HepG2 (cell line): ENCODE measurements around the gene SLC1A2. TPM values are rescaled to one million over a fixed set of nuclear protein-coding genes. Genes with fewer than 3 reads are reported as not detected.

Experiments used
- ATAC-seq: fragments of 200-7000 bp; cut with Tn5 transposase; 3 replicates; pipeline ENCODE4 v1.9.1; 2020; ENCODE audit warnings: mild to moderate bottlenecking, moderate library complexity
- BruUV-seq: library from RNA; stranded (reverse); fragments of 400-500 nt; replicated peaks from 2 replicates; lab custom pipeline; 2021; lab: Mats Ljungman, UMichigan
- CTCF ChIA-PET: fragments of 300-600 bp; formaldehyde crosslinking; extraction: SDS; loops from one replicate; lab custom pipeline; 2021; ENCODE audit warnings: low total read pairs, inconsistent platforms, low intra/inter-chr PET ratio; lab: Yijun Ruan, JAX
- POLR2A ChIA-PET: fragments of 350-600 bp; sonication (Branson Sonifier 250); formaldehyde crosslinking; loops from one replicate; lab custom pipeline; 2020; ENCODE audit warnings: antibody characterized with exemption, inconsistent platforms; lab: Yijun Ruan, JAX
- DNase-seq: peaks from one replicate; pipeline ENCODE4 v3.0.0-alpha.2; 2015; ENCODE audit warnings: low spot score
- FAIRE-seq: peaks from 3 replicates; lab custom pipeline; 2011; peaks lifted over from hg19 to GRCh38; lab: Jason Lieb, UNC
- H2AFZ ChIP-seq: one replicate; pipeline ENCODE4 v1.6.1; 2011; ENCODE audit warnings: low read length, inconsistent platforms
- H3K27ac ChIP-seq: fragments of 300-600 bp; 3 replicates; pipeline ENCODE4 v1.8.0; 2011; ENCODE audit warnings: mixed run types, mild to moderate bottlenecking, mixed read lengths, low read length, inconsistent platforms; ENCODE audit not compliant: insufficient read depth; ENCODE audit errors: extremely low read length
- H3K27me3 ChIP-seq, 2 experiments: fragments of 200-600 bp in 1 of 2; 2 replicates in 1 of 2; 3 replicates in 1 of 2; pipeline versions ENCODE4 v1.6.0 to v1.8.0; 2011; ENCODE audit warnings: low read length in 2 of 2, mild to moderate bottlenecking in 2 of 2, moderate library complexity in 2 of 2, inconsistent platforms in 1 of 2; ENCODE audit not compliant: insufficient read depth in 2 of 2, control insufficient read depth in 1 of 2
- H3K36me3 ChIP-seq, 2 experiments: fragments of 200-600 bp in 1 of 2; replicated peaks in 1 of 2; 2 replicates in 1 of 2; 3 replicates in 1 of 2; pipeline versions ENCODE4 v1.5.1 to v1.8.0; 2011; ENCODE audit warnings: low read length in 2 of 2, inconsistent platforms in 1 of 2; ENCODE audit not compliant: insufficient read depth in 2 of 2, control insufficient read depth in 1 of 2
- H3K4me1 ChIP-seq: 2 replicates; pipeline ENCODE4 v1.5.1; 2012; ENCODE audit warnings: low read length, inconsistent platforms; ENCODE audit not compliant: insufficient read depth
- H3K4me2 ChIP-seq: 2 replicates; pipeline ENCODE4 v1.6.0; 2011; ENCODE audit warnings: low read depth, low read length, inconsistent platforms
- H3K4me3 ChIP-seq, 3 experiments: fragments of 200-600 bp in 1 of 3; sonication (generic), shearing (Covaris generic) in 1 of 3; replicated peaks in 1 of 3; 2 replicates each; pipeline ENCODE4 v1.5.1; 2011 to 2016; ENCODE audit warnings: low read length in 3 of 3, inconsistent platforms in 2 of 3, low read depth in 2 of 3, mild to moderate bottlenecking in 2 of 3, control low read depth in 1 of 3, mixed read lengths in 1 of 3; ENCODE audit not compliant: insufficient read depth in 1 of 3
- H3K79me2 ChIP-seq: one replicate; pipeline ENCODE4 v1.6.1; 2011; ENCODE audit warnings: low read length, inconsistent platforms; ENCODE audit not compliant: insufficient read depth
- H3K9ac ChIP-seq: 2 replicates; pipeline ENCODE4 v1.6.0; 2011; ENCODE audit warnings: mild to moderate bottlenecking, low read depth, low read length, inconsistent platforms; ENCODE audit not compliant: insufficient read depth
- H3K9me3 ChIP-seq: 2 replicates; pipeline ENCODE4 v1.5.1; 2012; ENCODE audit warnings: mild to moderate bottlenecking, low read length
- H4K20me1 ChIP-seq: 2 replicates; pipeline ENCODE4 v1.6.0; 2011; ENCODE audit warnings: inconsistent platforms, mild to moderate bottlenecking, low read length, moderate library complexity; ENCODE audit not compliant: insufficient read depth
- FIP1L1 ChIP-seq: fragments of 200-400 bp; formaldehyde crosslinking; IDR thresholded peaks from 2 replicates; pipeline ENCODE4 v1.6.1; 2018; ENCODE audit warnings: low read depth, mild to moderate bottlenecking, low read length, moderate library complexity, borderline replicate concordance; ENCODE audit not compliant: insufficient read depth
- HNRNPL ChIP-seq: fragments of 200-400 bp; formaldehyde crosslinking; IDR thresholded peaks from 2 replicates; pipeline ENCODE4 v1.6.1; 2017; ENCODE audit warnings: mild to moderate bottlenecking, low read depth, low read length
- MTF1 ChIP-seq: sonication (generic); formaldehyde crosslinking; IDR thresholded peaks from 2 replicates; pipeline ENCODE4 v1.5.0; 2020; ENCODE audit warnings: missing genetic modification reagents
- U2AF1 ChIP-seq: fragments of 200-400 bp; formaldehyde crosslinking; optimal IDR thresholded peaks from 2 replicates; pipeline ENCODE3; 2017; ENCODE audit warnings: mild to moderate bottlenecking, low read depth, low read length
- ZBTB2 ChIP-seq: sonication (generic); formaldehyde crosslinking; IDR thresholded peaks from 2 replicates; pipeline ENCODE4 v1.8.0; 2022; ENCODE audit warnings: low read depth, missing genetic modification reagents
- ZBTB42 ChIP-seq: sonication (generic); formaldehyde crosslinking; IDR thresholded peaks from 2 replicates; pipeline ENCODE4 v1.5.0; 2020; ENCODE audit warnings: mild to moderate bottlenecking, missing genetic modification reagents
- ZFP41 ChIP-seq: sonication (generic); formaldehyde crosslinking; IDR thresholded peaks from 2 replicates; pipeline ENCODE4 v1.4.0; 2020; ENCODE audit warnings: mild to moderate bottlenecking, missing genetic modification reagents, borderline replicate concordance
- ZNF318 ChIP-seq: sonication (generic); formaldehyde crosslinking; IDR thresholded peaks from 2 replicates; pipeline ENCODE4 v1.4.0; 2020; ENCODE audit warnings: mild to moderate bottlenecking, missing genetic modification reagents
- ZNF383 ChIP-seq: sonication (generic); formaldehyde crosslinking; IDR thresholded peaks from 2 replicates; pipeline ENCODE4 v1.4.0; 2020; ENCODE audit warnings: missing genetic modification reagents, mild to moderate bottlenecking, borderline replicate concordance
- ZNF850 ChIP-seq: sonication (generic); formaldehyde crosslinking; conservative IDR thresholded peaks from 2 replicates; pipeline ENCODE4 v1.9.0; 2021; ENCODE audit warnings: mild to moderate bottlenecking, missing genetic modification reagents
- WGBS: methylation state at CpG from one replicate; pipeline ENCODE4 v1.1.6; 2017; ENCODE audit warnings: low lambda C conversion rate; 5-methylcytosine and 5-hydroxymethylcytosine counted together
- in situ Hi-C: cut with HindIII; loops from 2 replicates; pipeline ENCODE4 v1.10.0; 2017; ENCODE audit warnings: low pct_unique_long_range_greater_than_20kb; ENCODE audit not compliant: extremely low pct_ligation_motif_present
- intact Hi-C: fragments of 100-400 bp; cut with micrococcal nuclease; formaldehyde crosslinking; loops from one replicate; pipeline ENCODE4 v1.10.0; 2022; ENCODE audit not compliant: unreplicated experiment
- polyA plus RNA-seq, 8 experiments: library from polyadenylated mRNA; depleted of rRNA in 3 of 8; stranded (reverse) in 7 of 8; unstranded in 1 of 8; fragments of >200 nt; fragmentation: Illumina TruSeq in 4 of 8; extraction: Trizol in 4 of 8; gene quantifications; 2 replicates each; pipeline versions ENCODE4 v1.2.1 to v1.2.3, GENCODE V29; 2011 to 2016; ENCODE audit warnings: low read depth in 4 of 8, missing spikeins in 1 of 8, mixed read lengths in 1 of 8; ENCODE audit not compliant: insufficient read depth in 1 of 8
- total RNA-seq, 5 experiments: library from RNA; depleted of rRNA; stranded (reverse); fragments of >200 nt; fragmentation: Illumina TruSeq; extraction: Trizol; gene quantifications; 2 replicates each; pipeline ENCODE4 v1.2.3, GENCODE V29; 2016; ENCODE audit warnings: low read depth in 1 of 5
- TF ChIP-seq, protein P1 (sequence below), 2 experiments: fragments of 450-650 bp in 1 of 2; sonication (generic) in 1 of 2; formaldehyde crosslinking; IDR thresholded peaks; 2 replicates each; pipeline versions ENCODE4 v1.5.0 to v1.8.0; 2020 to 2022; ENCODE audit warnings: mild to moderate bottlenecking in 1 of 2, missing genetic modification reagents in 1 of 2

SLC1A2 gene
- total and polyA plus RNA-seq, 2 of the 13 experiments (the other 11 are each of a cell fraction or from before 2014, with no cell fraction given) = 23.2 to 43.2 TPM

DNA sequence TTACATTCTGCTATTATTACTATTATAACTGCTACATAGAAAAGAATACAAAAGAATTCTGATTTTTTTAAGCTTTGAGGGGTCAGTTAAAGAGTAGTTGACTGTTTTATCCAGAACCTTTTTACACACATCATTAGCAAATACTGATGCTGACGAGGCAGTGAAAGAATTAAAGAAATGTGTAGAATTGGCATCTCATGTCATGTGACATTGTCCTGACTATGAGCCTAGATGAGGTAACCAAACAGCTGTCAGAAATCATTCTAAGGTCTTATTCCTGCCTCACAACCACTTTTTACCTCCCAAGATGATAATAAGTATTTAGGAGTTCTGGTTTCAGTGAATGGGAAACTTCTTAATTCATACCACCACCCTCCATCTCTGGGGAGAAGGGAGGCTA is 121.0 kb downstream of the SLC1A2 start:
- FAIRE-seq (no peak), DNase-seq (no peak)
- no TSS peak for BruUV-seq
- no peak overlapping the region for H3K27ac ChIP-seq
- in situ Hi-C loops = no loop called here
- no peaks in the 10 kb centered on the region for H3K9me3 ChIP-seq
- WGBS = 96% methylated on average over 1 of the region's 1 CpG
- H3K9ac ChIP-seq = no peak overlapping the region
- H3K4me1 ChIP-seq = peaks cover under 1% of the 10 kb centered on the region; the same call in 1 of the 2 replicates
- CTCF ChIA-PET = no interaction called here
- no peaks in the 10 kb centered on the region for H3K79me2 ChIP-seq
- TF ChIP-seq ZBTB42 (CRISPR knock-in tag) = no peak
- no peak for TF ChIP-seq HNRNPL
- TF ChIP-seq ZNF318 (CRISPR knock-in tag) = no peak
- no peak for TF ChIP-seq ZNF383 (CRISPR knock-in tag)
- TF ChIP-seq U2AF1 = no peak
- TF ChIP-seq ZFP41 = no peak
- TF ChIP-seq, protein P1, sequence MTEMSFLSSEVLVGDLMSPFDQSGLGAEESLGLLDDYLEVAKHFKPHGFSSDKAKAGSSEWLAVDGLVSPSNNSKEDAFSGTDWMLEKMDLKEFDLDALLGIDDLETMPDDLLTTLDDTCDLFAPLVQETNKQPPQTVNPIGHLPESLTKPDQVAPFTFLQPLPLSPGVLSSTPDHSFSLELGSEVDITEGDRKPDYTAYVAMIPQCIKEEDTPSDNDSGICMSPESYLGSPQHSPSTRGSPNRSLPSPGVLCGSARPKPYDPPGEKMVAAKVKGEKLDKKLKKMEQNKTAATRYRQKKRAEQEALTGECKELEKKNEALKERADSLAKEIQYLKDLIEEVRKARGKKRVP (CRISPR knock-in tag; IDR thresholded peaks at IDR 0.05) = no peak
- TF ChIP-seq MTF1 = no peak
- no peak for TF ChIP-seq ZNF850 (CRISPR knock-in tag)
- no peak for TF ChIP-seq FIP1L1
- TF ChIP-seq ZBTB2 (CRISPR knock-in tag) = no peak
- TF ChIP-seq, all 625 proteins: peak for 0
- no peak overlapping the region for H3K4me2 ChIP-seq
- H2AFZ ChIP-seq = no peak overlapping the region
- intact Hi-C loops = no loop called here
- POLR2A ChIA-PET = no interaction called here
- ATAC-seq = no peak
- no peak overlapping the region for H3K4me3 ChIP-seq
- no peaks in the 10 kb centered on the region for H3K27me3 ChIP-seq
- peaks cover 0 to 2% of the 10 kb centered on the region in 2 experiments; a peak in 3 of 5 replicates for H3K36me3 ChIP-seq
- H4K20me1 ChIP-seq = no peaks in the 10 kb centered on the region
